Mesothelial cell of epicardium (in vitro differentiated cells): Measurements from ENCODE around the gene CDH12. TPM values are rescaled to one million over a fixed set of nuclear protein-coding genes. Genes with fewer than 3 reads are reported as not detected.
"Not testable (repeated sequence)": the region's sequence is repeated elsewhere in the genome, so short reads cannot be mapped to it uniquely, and the experiment has no call there.

Source experiments
- DNase-seq, 2 experiments: peaks; one replicate each; pipeline ENCODE4 v3.0.0; 2021; ENCODE audit warnings: low spot score in 2 of 2; ENCODE audit not compliant: unreplicated experiment in 2 of 2
- H3K27ac Mint-ChIP-seq: 2 replicates; pipeline ENCODE4 v1.8.0; 2021; ENCODE audit warnings: mixed read lengths
- H3K27me3 Mint-ChIP-seq: 2 replicates; pipeline ENCODE4 v1.8.0; 2021; ENCODE audit warnings: low read depth, mixed read lengths
- H3K36me3 Mint-ChIP-seq: 2 replicates; pipeline ENCODE4 v1.8.0; 2021; ENCODE audit warnings: mixed read lengths
- H3K4me1 Mint-ChIP-seq: 2 replicates; pipeline ENCODE4 v1.8.0; 2021; ENCODE audit warnings: mixed read lengths
- H3K4me3 Mint-ChIP-seq: 2 replicates; pipeline ENCODE4 v1.8.0; 2021; ENCODE audit warnings: mild to moderate bottlenecking, moderate library complexity, mixed read lengths
- H3K9me3 Mint-ChIP-seq: 2 replicates; pipeline ENCODE4 v1.8.0; 2021; ENCODE audit warnings: mixed read lengths
- CTCF ChIP-seq: fragments of 200-600 bp; sonication (generic); IDR thresholded peaks from one replicate; pipeline ENCODE4 v1.5.0; 2021; ENCODE audit warnings: antibody characterized with exemption; ENCODE audit not compliant: unreplicated experiment
- total RNA-seq: library from RNA; stranded (reverse); gene quantifications from 3 replicates; pipeline ENCODE4 v1.2.1, GENCODE V29; 2021

The CDH12 gene
- total RNA-seq, 1 donor from 2014 or later = 1.6 TPM

DNA sequence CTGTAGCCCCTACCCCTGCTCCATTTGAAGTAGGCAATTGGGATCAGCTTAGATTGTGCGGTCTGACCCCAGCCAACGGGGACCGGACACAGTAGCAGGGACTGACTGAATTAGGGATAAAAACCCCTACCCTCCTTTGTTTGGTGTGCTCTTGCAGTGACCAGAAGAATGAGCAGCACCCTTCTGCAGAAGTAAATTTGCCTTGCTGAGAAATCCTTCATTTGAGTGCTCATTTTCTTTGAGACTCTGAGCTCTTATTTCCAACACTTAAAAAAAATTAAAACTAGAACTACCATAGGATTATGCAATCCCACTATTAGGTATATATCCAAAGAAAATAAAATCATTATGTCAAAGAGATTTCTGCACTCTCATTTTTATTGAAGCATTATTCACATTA, 560.0 kb downstream of the CDH12 start:
- no peak overlapping the region for H3K27ac Mint-ChIP-seq
- no peak overlapping the region for H3K4me3 Mint-ChIP-seq
- no peaks in the 10 kb centered on the region for H3K27me3 Mint-ChIP-seq
- no peak for TF ChIP-seq CTCF
- no peaks in the 10 kb centered on the region for H3K4me1 Mint-ChIP-seq
- no peak for DNase-seq
- H3K9me3 Mint-ChIP-seq = peaks cover 48% of the 10 kb centered on the region
- no peaks in the 10 kb centered on the region for H3K36me3 Mint-ChIP-seq

DNA sequence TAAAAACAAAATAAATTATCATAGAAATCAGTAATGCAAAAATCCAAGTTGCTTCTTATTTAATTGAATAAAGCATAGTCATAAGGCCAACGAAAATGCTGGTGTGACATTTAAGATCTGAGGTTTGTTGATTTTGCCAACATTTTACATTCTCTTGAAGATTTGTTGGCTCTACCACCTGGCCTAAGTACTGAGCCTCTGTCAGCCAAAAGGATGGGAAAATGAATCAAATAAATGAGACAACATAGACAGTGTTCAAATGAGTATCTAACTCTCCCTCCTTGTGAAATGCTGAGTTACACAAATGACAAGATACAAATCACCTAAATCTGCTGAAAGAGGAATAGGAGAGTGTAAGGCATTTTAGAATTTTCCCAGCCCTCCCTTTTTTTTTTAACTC, 575.0 kb downstream of the CDH12 start:
- no peaks in the 10 kb centered on the region for H3K27me3 Mint-ChIP-seq
- H3K4me1 Mint-ChIP-seq = no peaks in the 10 kb centered on the region
- H3K27ac Mint-ChIP-seq = no peak overlapping the region
- TF ChIP-seq CTCF = no peak
- H3K9me3 Mint-ChIP-seq = peaks cover 15% of the 10 kb centered on the region
- no peaks in the 10 kb centered on the region for H3K36me3 Mint-ChIP-seq
- H3K4me3 Mint-ChIP-seq = no peak overlapping the region
- DNase-seq = no peak

DNA sequence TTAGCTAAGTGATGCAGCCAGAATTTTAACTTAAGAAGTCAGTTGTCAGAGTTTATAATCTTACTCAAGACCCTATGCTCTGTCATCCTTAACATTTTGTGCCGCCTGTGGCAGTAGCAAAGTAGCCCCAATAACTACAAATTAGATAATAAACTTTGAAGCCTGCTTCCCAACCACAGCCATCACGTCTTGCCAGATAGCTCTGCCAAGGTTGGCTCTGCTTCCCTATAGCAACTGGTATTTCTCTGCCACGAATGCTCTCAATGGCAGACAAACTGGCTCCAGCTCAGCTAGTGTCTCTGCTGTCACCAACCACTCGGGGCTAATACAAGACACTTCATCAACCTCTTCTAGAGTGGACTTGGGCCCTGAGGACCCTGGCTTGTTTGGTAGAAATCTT, 576.1 kb downstream of the CDH12 start:
- TF ChIP-seq CTCF = no peak
- DNase-seq = no peak
- H3K9me3 Mint-ChIP-seq = peaks cover 15% of the 10 kb centered on the region
- H3K27me3 Mint-ChIP-seq = no peaks in the 10 kb centered on the region
- H3K36me3 Mint-ChIP-seq = no peaks in the 10 kb centered on the region
- H3K27ac Mint-ChIP-seq = no peak overlapping the region
- no peaks in the 10 kb centered on the region for H3K4me1 Mint-ChIP-seq
- H3K4me3 Mint-ChIP-seq = no peak overlapping the region

GRCh38 chr5:22265855-22266254, 587.3 kb downstream of the CDH12 start:
- not testable (repeated sequence) for H3K4me3 Mint-ChIP-seq, DNase-seq, H3K27ac Mint-ChIP-seq, H3K27me3 Mint-ChIP-seq, H3K4me1 Mint-ChIP-seq, H3K9me3 Mint-ChIP-seq, H3K36me3 Mint-ChIP-seq

DNA sequence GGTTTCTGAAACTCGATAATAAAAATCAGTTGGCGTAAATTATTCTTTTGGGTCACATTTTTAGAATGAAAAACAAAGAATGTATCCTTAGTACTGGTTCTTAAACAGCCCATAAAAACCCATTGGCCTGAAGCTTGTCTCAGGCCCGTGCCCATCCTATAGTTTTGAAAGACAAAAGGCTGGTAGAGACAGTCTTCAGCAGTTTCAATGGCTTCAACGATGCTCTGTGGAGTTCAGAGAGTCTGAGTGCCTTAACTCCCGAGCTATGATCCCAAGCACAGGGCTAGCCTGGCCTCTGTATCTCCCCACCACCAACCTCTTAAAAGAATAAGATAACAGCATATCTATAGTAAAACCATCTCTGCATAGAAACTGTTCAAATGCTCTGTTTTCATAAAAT, 595.0 kb downstream of the CDH12 start:
- no peaks in the 10 kb centered on the region for H3K27me3 Mint-ChIP-seq
- H3K27ac Mint-ChIP-seq = no peak overlapping the region
- H3K9me3 Mint-ChIP-seq = peaks cover 6% of the 10 kb centered on the region
- no peak for TF ChIP-seq CTCF
- no peaks in the 10 kb centered on the region for H3K36me3 Mint-ChIP-seq
- H3K4me3 Mint-ChIP-seq = no peak overlapping the region
- DNase-seq = no peak
- H3K4me1 Mint-ChIP-seq = no peaks in the 10 kb centered on the region

GRCh38 chr5:22250528-22250927, 602.6 kb downstream of the CDH12 start:
- H3K27me3 Mint-ChIP-seq = peaks cover 3% of the 10 kb centered on the region
- no peak for TF ChIP-seq CTCF
- no peaks in the 10 kb centered on the region for H3K9me3 Mint-ChIP-seq
- no peak overlapping the region for H3K4me3 Mint-ChIP-seq
- no peak for DNase-seq
- H3K27ac Mint-ChIP-seq = no peak overlapping the region
- H3K4me1 Mint-ChIP-seq = peaks cover 3% of the 10 kb centered on the region
- H3K36me3 Mint-ChIP-seq = no peaks in the 10 kb centered on the region
